Activated T-cell treated with anti-CD3 and anti-CD28 coated beads, Interleukin-2, amount 50 U/mL, for 72 hours (primary cell): ENCODE measurements around the gene ZNF385B. TPM values are rescaled to one million over a fixed set of nuclear protein-coding genes. Genes with fewer than 3 reads are reported as not detected.
A peak's percentile ranks its signal among the peaks of the same experiment; 100 is the strongest.

Experiments used
- ATAC-seq, 2 donors: fragments of 150-1000 bp; cut with Tn5 transposase; replicated peaks in 1 of 2; 2 replicates each; pipeline ENCODE4 v1.10.0; 2021; ENCODE audit warnings: moderate library complexity in 2 of 2, mild to moderate bottlenecking in 1 of 2
- DNase-seq, 2 donors: peaks; one replicate each; pipeline ENCODE4 v3.0.0; 2021 to 2022; ENCODE audit warnings: mixed read lengths in 1 of 2
- H3K27ac Mint-ChIP-seq: one replicate; pipeline ENCODE4 v1.8.0; 2022; ENCODE audit warnings: mild to moderate bottlenecking, moderate library complexity, mixed read lengths
- H3K27me3 Mint-ChIP-seq: one replicate; pipeline ENCODE4 v1.8.0; 2022; ENCODE audit warnings: low read depth, mixed read lengths
- H3K36me3 Mint-ChIP-seq, 2 donors: one replicate each; pipeline ENCODE4 v1.8.0; 2022; ENCODE audit warnings: mixed read lengths in 2 of 2, mild to moderate bottlenecking in 1 of 2; ENCODE audit not compliant: insufficient read depth in 2 of 2
- H3K4me1 Mint-ChIP-seq: one replicate; pipeline ENCODE4 v1.8.0; 2022; ENCODE audit warnings: low read depth, mixed read lengths
- H3K4me3 Mint-ChIP-seq, 2 donors: one replicate each; pipeline ENCODE4 v1.8.0; 2022; ENCODE audit warnings: mild to moderate bottlenecking in 2 of 2, mixed read lengths in 2 of 2, moderate library complexity in 2 of 2
- H3K9me3 Mint-ChIP-seq, 2 donors: one replicate each; pipeline ENCODE4 v1.8.0; 2022; ENCODE audit warnings: mixed read lengths in 2 of 2
- total RNA-seq, 2 donors: library from RNA; stranded (reverse); gene quantifications; one replicate each; pipeline ENCODE4 v1.2.3, GENCODE V29; 2022

The ZNF385B gene
- total RNA-seq, 2 donors from 2014 or later, result not detected

DNA sequence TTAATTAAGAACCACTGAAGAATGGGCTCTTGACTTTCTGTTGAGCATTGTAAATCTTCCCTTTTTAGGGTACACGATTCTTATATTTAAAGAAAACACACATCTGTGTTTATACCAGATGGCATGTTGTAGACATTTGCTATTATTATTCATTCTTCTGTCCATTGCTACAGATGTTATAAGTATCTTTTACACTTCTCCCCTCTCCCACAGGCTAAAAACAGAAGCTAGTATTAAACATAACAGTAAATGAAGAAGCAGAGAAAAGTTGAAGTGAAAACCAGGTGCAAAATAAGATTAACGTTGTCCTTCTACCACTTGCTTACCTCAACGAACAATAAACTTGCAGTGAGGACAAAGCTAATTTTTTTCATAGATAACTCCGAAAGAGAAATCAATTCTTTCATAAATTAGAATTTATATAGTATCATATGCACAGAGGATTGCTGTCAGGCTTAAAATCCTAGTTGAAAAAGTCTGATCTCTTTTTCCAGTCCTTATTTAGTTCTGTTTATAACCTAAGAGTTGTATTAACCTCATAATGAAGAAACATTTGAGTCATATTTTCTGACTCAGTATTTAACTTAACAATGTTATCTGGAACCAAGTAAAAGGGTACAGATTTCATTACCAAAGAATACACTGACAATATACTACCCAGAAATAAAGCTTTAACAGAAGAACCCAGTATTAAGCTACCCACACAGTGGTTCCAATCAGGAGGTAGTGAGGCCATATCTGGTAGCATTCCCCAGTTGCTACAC is 16.4 kb upstream of the ZNF385B start:
- Mint-ChIP-seq H3K27me3 (peaks cover 19% of the 10 kb centered on the region), H3K9me3 (no peaks in the 10 kb centered on the region), H3K36me3 (no peaks in the 10 kb centered on the region), H3K27ac (no peak overlapping the region), H3K4me3 (no peak overlapping the region), H3K4me1 (no peaks in the 10 kb centered on the region)
- ATAC-seq (no peak), DNase-seq (no peak)

DNA sequence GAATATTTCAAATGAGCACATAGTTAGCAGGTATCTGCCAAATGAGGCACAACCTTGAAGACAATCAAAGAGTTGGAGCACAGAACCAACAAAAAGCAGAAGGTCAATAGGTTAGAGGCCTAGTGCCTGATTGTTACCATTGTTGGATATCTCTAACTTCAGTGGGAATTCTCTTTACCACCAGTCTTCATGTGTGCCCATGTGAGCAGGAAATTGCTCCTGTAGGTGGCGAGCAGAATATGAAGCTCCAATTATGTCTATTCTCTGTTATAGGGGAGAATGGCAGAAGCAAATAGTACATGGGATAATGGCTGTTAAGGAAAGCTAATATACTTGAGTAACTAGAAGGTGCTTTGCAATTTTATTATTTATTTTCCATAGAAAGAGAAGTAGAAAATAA is 14.9 kb upstream of the ZNF385B start:
- DNase-seq (no peak), ATAC-seq (no peak)
- no peaks in the 10 kb centered on the region for H3K4me1 Mint-ChIP-seq
- H3K27ac Mint-ChIP-seq, result no peak overlapping the region
- no peaks in the 10 kb centered on the region for H3K9me3 Mint-ChIP-seq
- no peaks in the 10 kb centered on the region for H3K36me3 Mint-ChIP-seq
- peaks cover 28% of the 10 kb centered on the region for H3K27me3 Mint-ChIP-seq
- H3K4me3 Mint-ChIP-seq, result no peak overlapping the region

DNA sequence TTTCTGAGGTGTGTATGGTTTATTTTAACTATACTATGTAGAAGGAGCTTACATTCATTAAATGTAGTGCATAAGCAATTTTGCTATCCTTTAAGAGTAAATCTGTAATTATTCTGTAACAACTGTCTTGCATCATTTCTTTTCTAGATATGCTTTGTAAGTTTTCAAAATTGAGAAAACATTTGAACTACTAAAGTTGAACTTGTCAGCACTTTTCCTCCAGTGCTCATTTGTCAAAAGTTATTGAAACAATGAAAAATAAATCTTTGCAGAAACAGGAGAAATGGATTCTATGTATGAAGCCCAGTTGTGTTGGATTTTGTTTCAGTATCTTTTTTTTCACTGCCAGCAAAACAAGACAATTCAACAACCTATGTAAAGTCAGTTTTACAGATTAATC is 14.5 kb upstream of the ZNF385B start:
- no peak for DNase-seq
- Mint-ChIP-seq H3K4me3 (no peak overlapping the region), H3K36me3 (no peaks in the 10 kb centered on the region), H3K27ac (no peak overlapping the region), H3K4me1 (no peaks in the 10 kb centered on the region), H3K27me3 (peaks cover 26% of the 10 kb centered on the region), H3K9me3 (no peaks in the 10 kb centered on the region)
- ATAC-seq, result no peak

DNA sequence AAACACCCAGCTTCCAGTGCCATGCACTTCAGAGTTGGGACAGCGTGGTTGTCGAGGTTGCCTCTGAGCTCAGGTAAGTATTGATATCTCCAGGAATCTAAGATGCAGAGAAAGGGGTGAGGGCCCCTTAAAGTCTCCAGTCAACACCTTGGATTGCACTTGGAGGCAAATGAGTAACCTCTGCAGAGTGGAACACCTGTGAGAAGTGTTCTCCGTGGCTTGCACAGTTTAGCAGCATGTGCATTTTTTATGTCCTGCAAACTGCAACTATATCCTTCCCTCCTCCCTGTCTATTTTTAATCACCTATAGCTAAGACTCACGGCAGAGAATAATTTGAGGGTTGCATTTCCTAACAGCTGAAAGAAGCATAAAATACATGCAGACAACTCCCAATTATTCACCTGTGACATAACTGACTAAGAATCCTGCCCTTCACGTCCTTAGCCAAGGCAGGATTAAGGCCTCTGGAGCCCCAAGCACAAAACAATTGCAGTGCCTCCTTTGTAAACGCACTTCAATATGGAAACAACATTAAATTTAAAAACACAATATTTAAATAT is 1.6 kb upstream of the ZNF385B start:
- Mint-ChIP-seq H3K9me3 (no peaks in the 10 kb centered on the region), H3K36me3 (peaks cover 0 to 2% of the 10 kb centered on the region in 2 donors), H3K27me3 (peaks cover 72% of the 10 kb centered on the region), H3K4me3 (no peak overlapping the region), H3K27ac (no peak overlapping the region), H3K4me1 (peaks cover 8% of the 10 kb centered on the region)
- no peak for DNase-seq
- ATAC-seq, result no peak

DNA sequence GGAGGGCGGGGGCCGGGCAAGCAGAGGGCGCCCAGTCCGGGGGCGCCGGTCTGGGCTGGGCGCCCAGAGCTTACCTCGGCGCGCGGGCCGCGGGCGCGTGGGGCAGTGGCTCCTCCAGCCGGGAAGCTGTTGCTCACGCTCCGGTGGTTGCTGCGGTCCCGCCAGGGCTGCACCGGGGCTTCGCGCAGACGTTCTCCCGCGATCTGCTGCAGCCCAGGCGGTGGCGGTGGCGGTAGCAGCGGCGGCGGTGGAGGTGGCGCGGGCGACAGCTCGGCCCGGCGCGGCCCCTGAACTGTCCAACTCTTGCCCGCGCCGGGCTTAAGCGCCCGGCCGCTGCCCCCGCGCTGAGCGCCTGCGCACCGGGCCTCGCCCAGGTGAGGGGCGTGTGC is 391 bp downstream of the ZNF385B start:
- Mint-ChIP-seq H3K4me3 (no peak overlapping the region), H3K27me3 (peaks cover 86% of the 10 kb centered on the region), H3K36me3 (peaks cover 0 to 2% of the 10 kb centered on the region in 2 donors), H3K4me1 (peaks cover 8% of the 10 kb centered on the region), H3K27ac (no peak overlapping the region), H3K9me3 (no peaks in the 10 kb centered on the region)
- ATAC-seq (peak; percentile 46 to 47), DNase-seq (peak; percentile 0 to 2)

DNA sequence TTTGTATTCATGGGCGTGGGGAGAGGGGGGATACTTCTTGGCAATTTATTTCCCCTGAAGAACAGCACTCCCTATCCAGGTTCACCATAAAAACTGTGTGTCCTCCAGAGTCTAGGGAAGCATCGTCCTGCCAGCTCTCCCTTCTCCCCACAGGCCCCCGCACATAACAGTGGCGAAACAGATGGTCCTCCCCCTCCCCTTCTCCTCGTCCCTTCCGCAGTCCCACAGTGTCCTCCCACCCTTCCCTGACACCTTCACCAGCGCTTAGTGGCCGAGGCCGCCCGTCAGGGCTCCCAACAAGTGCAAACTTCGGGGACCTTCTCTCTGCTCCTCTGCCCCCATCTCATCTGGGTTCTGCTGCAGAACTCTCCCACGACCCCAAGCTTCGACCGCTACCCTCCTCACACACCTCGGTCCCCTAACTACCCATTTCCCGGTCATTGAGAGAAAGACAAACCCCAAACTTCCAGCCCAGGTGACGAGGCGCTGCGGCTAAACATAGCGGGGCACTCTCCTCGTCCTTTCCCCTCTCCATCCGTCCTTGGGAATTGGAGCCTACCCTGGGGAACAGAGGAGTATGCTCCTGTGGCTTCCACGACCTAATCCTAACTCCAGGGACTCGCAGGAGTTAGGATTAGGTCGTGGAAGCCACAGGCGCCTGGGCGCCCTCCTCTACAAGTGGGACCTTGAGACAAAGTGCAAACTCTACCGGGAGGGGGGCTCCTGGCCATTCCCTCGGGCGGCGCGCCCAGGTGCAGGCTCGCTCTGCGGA is 971 bp downstream of the ZNF385B start:
- peak overlapping the region; percentile 37 to 50 for H3K4me3 Mint-ChIP-seq
- H3K36me3 Mint-ChIP-seq, result peaks cover 0 to 2% of the 10 kb centered on the region in 2 donors
- ATAC-seq (peak in 1 of 2 donors; percentile 15), DNase-seq (no peak)
- no peaks in the 10 kb centered on the region for H3K9me3 Mint-ChIP-seq
- peaks cover 84% of the 10 kb centered on the region for H3K27me3 Mint-ChIP-seq
- no peak overlapping the region for H3K27ac Mint-ChIP-seq
- H3K4me1 Mint-ChIP-seq, result peaks cover 8% of the 10 kb centered on the region

DNA sequence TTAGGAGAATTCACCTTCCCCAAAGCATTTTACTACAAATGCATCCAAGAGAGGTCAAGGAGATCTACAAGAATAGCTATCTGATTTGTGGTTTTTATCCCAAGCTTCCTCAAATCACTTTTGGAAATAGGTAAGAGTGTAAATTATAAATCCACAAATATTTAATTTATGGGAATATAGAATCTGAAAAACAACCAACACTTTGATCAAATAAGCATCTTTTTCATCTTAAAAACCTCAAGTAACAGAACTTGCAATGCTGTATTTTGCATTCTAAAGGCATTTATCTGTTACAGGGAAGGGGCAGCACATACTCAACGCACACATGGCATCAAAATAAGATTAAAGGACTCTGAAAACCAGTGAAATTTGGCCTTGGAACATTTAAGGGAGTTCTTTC is 1.9 kb downstream of the ZNF385B start:
- no peaks in the 10 kb centered on the region for H3K9me3 Mint-ChIP-seq
- no peak overlapping the region for H3K27ac Mint-ChIP-seq
- H3K4me1 Mint-ChIP-seq, result peaks cover 8% of the 10 kb centered on the region
- ATAC-seq (no peak), DNase-seq (no peak)
- no peak overlapping the region for H3K4me3 Mint-ChIP-seq
- H3K27me3 Mint-ChIP-seq, result peaks cover 76% of the 10 kb centered on the region
- H3K36me3 Mint-ChIP-seq, result peaks cover 0 to 2% of the 10 kb centered on the region in 2 donors

DNA sequence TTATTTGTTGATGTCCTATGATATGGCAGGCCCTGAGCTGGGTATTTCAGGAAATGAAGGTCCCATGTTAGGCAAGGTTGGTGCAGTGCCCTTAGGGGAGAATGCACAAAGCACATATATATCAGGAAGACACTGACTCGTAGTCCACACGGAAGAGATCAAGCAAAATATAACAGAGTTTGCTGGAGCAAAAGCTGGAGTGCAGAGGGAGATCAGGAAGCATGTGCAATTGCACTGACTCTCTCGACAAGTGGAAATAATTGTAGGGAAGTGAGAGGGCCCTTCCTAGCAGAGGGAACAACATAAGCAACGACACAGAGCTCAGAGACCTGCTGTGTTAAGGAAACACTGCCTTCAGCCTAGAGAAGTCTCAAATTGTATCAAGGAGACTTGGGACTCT is 4.2 kb downstream of the ZNF385B start:
- DNase-seq, result no peak
- H3K4me3 Mint-ChIP-seq, result no peak overlapping the region
- ATAC-seq, result no peak
- no peaks in the 10 kb centered on the region for H3K9me3 Mint-ChIP-seq
- H3K27ac Mint-ChIP-seq, result no peak overlapping the region
- H3K36me3 Mint-ChIP-seq, result peaks cover 0 to 2% of the 10 kb centered on the region in 2 donors
- peaks cover 54% of the 10 kb centered on the region for H3K27me3 Mint-ChIP-seq
- H3K4me1 Mint-ChIP-seq, result peaks cover 8% of the 10 kb centered on the region

DNA sequence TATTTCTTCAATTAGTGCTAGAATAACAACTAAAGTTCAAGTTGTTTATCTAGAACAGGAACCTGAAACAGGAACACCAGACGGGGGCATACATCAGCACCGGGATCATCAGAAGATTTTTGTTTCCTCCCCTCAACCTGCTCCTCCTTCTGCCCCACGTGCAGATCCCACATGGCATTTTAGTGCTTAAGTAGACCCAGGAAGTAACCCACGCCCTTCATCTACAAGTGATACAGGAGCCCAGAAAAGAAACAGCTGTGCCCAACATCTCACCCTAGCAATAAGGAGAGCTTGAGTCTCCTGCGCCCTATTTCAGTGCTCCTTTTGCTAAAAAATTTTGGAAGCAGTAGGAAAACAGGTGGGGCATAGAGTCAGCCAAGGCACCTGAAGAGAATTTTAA is 5.2 kb downstream of the ZNF385B start:
- H3K27me3 Mint-ChIP-seq, result peaks cover 45% of the 10 kb centered on the region
- peaks cover 8% of the 10 kb centered on the region for H3K4me1 Mint-ChIP-seq
- DNase-seq, result no peak
- no peak overlapping the region for H3K27ac Mint-ChIP-seq
- H3K4me3 Mint-ChIP-seq, result no peak overlapping the region
- ATAC-seq, result no peak
- H3K9me3 Mint-ChIP-seq, result no peaks in the 10 kb centered on the region
- H3K36me3 Mint-ChIP-seq, result no peaks in the 10 kb centered on the region

DNA sequence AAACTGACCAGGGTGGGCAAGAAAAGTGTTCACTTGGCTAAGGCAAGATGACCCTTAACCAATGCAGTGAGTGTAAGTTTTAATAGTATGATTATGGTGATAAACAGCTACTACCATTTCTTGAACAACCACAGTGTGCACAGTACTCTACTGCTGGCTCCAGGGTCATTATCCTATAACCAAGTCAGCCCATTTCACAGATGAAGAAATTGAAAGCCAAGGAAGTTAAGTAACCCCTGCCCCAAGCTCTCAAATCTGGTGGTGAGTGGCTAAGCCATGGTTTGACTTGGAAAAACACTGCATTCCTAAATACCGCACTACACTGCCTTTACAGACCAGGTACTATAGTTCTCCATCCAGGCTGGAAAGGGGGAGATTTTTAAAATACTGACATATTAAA is 5.7 kb downstream of the ZNF385B start:
- peaks cover 8% of the 10 kb centered on the region for H3K4me1 Mint-ChIP-seq
- ATAC-seq (no peak), DNase-seq (no peak)
- no peaks in the 10 kb centered on the region for H3K36me3 Mint-ChIP-seq
- H3K4me3 Mint-ChIP-seq, result no peak overlapping the region
- H3K27ac Mint-ChIP-seq, result no peak overlapping the region
- H3K9me3 Mint-ChIP-seq, result no peaks in the 10 kb centered on the region
- peaks cover 44% of the 10 kb centered on the region for H3K27me3 Mint-ChIP-seq

DNA sequence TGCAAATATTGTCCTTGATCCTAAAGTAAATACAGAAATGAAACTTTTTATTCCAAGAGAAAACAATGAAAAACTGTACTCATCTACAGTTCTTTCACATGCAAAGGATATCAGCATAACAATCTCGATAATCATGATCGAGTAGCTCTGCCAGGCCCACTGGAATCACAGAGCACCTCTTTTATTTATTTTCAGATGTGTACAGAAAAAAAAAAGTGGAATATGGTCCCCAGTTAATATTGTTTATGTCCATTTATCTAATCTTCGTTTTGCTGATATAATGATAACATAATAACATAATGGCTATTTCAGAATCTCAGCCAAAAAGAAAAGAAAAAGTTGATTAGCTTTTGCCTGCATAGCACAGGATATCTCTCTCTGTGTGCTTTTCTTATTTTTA is 6.5 kb downstream of the ZNF385B start:
- Mint-ChIP-seq H3K27ac (no peak overlapping the region), H3K4me3 (no peak overlapping the region), H3K9me3 (no peaks in the 10 kb centered on the region), H3K27me3 (peaks cover 37% of the 10 kb centered on the region), H3K36me3 (no peaks in the 10 kb centered on the region), H3K4me1 (peaks cover under 1% of the 10 kb centered on the region)
- DNase-seq, result no peak
- ATAC-seq, result no peak

DNA sequence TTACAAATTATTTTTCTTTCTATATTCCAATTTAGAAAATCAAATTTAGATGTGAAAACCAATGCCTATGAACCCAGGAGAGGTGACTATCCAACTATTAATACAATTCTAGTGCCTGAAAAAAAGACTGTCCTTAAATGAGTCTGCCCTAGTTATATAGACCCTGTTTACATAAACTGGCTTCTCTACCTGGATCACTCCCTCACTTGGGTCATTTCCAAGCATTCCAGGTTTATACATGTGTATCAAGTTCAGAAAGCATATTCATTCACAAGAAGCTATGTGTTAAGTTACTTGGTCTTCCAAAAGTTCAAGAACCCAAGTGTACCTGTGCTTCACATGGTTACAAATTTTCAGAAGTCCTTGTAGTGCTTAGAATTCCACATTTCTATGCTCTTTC is 8.3 kb downstream of the ZNF385B start:
- no peaks in the 10 kb centered on the region for H3K36me3 Mint-ChIP-seq
- no peaks in the 10 kb centered on the region for H3K9me3 Mint-ChIP-seq
- H3K4me1 Mint-ChIP-seq, result no peaks in the 10 kb centered on the region
- DNase-seq (no peak), ATAC-seq (no peak)
- no peak overlapping the region for H3K27ac Mint-ChIP-seq
- H3K27me3 Mint-ChIP-seq, result peaks cover 30% of the 10 kb centered on the region
- H3K4me3 Mint-ChIP-seq, result no peak overlapping the region

DNA sequence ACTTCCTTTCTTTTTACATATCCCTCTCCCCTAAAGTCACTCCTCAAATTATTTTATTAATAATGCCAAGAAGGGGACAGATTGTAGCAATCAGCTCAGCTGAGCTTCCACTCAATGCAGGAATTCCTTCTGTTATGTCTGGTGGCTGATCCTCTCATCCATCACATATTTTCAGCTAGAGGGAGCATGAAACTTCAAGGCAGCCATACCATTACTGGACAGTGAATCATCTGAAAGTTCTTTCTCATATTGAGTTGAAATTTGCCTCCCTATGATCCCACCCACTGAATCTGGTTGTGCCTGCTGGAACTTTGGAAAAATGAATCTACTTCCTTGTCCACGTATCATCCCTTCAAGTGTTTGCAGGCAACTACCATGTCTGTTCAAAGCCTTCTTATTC is 11.2 kb downstream of the ZNF385B start:
- no peak overlapping the region for H3K27ac Mint-ChIP-seq
- ATAC-seq (no peak), DNase-seq (no peak)
- H3K27me3 Mint-ChIP-seq, result peaks cover 10% of the 10 kb centered on the region
- no peaks in the 10 kb centered on the region for H3K4me1 Mint-ChIP-seq
- H3K36me3 Mint-ChIP-seq, result no peaks in the 10 kb centered on the region
- H3K4me3 Mint-ChIP-seq, result no peak overlapping the region
- no peaks in the 10 kb centered on the region for H3K9me3 Mint-ChIP-seq
